PFSK-1 (cell line): ENCODE data around the gene GNAS-AS1.

Experiments
- POLR2AphosphoS5 ChIP-seq: IDR thresholded peaks from 2 replicates; pipeline ENCODE4 v1.6.1; 2012; ENCODE audit warnings: low read depth, mild to moderate bottlenecking, control low read depth, low read length, moderate library complexity
- SIN3A ChIP-seq: IDR thresholded peaks from 2 replicates; pipeline ENCODE4 v1.6.1; 2012; ENCODE audit warnings: mild to moderate bottlenecking, low read length, moderate library complexity, borderline replicate concordance; ENCODE audit not compliant: insufficient read depth
- TAF1 ChIP-seq: IDR thresholded peaks from 2 replicates; pipeline ENCODE4 v1.6.1; 2012; ENCODE audit warnings: low read length, control low read depth, borderline replicate concordance; ENCODE audit not compliant: insufficient read depth
- TF ChIP-seq, protein P1 (sequence below), 2 experiments: IDR thresholded peaks; 2 replicates each; pipeline versions ENCODE4 v1.6.1 to v1.8.0; 2011 to 2012; ENCODE audit warnings: low read depth in 2 of 2, low read length in 2 of 2, control low read depth in 1 of 2, inconsistent platforms in 1 of 2, mild to moderate bottlenecking in 1 of 2, moderate library complexity in 1 of 2; ENCODE audit not compliant: insufficient read depth in 1 of 2

DNA sequence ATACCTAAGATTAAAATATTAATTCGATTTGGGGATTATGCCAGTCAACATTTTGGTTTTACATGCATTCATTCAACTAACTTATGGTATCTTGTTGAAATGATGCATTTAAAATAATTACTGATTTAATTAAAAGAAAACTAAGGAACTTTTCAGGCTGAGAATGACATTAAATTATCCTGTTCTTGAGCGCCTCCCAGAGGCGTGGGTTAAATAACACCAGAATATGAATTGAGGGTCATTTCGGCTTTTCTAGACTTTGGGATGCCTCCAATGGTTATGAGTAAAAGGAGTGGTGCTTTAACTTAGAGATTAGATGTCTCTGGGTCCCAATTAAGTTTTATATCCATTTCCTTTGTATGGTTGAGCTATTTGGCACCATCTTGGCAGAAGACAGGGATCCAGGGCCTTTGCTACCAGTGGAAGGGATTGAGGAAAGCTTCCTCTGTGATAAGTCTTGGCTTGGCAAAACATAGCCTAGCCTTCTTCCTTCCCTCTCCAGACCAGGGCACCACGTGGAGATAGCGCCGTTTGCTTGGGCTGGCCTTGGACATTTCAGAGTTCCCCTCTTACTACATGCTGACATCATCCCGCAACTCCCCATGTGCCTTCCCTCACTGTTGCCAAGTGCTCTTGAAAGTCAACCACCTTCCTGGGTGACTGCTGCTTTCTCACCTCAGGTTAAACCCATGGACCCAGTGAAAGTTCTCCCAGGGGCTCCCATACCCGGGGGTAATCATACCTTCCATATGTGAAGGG, 30.5 kb upstream of the GNAS-AS1 start:
- TF ChIP-seq, protein P1, sequence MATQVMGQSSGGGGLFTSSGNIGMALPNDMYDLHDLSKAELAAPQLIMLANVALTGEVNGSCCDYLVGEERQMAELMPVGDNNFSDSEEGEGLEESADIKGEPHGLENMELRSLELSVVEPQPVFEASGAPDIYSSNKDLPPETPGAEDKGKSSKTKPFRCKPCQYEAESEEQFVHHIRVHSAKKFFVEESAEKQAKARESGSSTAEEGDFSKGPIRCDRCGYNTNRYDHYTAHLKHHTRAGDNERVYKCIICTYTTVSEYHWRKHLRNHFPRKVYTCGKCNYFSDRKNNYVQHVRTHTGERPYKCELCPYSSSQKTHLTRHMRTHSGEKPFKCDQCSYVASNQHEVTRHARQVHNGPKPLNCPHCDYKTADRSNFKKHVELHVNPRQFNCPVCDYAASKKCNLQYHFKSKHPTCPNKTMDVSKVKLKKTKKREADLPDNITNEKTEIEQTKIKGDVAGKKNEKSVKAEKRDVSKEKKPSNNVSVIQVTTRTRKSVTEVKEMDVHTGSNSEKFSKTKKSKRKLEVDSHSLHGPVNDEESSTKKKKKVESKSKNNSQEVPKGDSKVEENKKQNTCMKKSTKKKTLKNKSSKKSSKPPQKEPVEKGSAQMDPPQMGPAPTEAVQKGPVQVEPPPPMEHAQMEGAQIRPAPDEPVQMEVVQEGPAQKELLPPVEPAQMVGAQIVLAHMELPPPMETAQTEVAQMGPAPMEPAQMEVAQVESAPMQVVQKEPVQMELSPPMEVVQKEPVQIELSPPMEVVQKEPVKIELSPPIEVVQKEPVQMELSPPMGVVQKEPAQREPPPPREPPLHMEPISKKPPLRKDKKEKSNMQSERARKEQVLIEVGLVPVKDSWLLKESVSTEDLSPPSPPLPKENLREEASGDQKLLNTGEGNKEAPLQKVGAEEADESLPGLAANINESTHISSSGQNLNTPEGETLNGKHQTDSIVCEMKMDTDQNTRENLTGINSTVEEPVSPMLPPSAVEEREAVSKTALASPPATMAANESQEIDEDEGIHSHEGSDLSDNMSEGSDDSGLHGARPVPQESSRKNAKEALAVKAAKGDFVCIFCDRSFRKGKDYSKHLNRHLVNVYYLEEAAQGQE (IDR thresholded peaks at IDR 0.05; ENCODE audit: insufficient read depth in 1 of 2, low read depth in 2 of 2, low read length in 2 of 2), result no peak
- TF ChIP-seq TAF1 (no peak), POLR2AphosphoS5 (no peak), SIN3A (no peak)
